Mucosa of descending colon (tissue), 3 donors: ENCODE measurements around the gene ALG1. TPM values are rescaled to one million over a fixed set of nuclear protein-coding genes. Genes with fewer than 3 reads are reported as not detected.
"Not testable (repeated sequence)": the region's sequence is repeated elsewhere in the genome, so short reads cannot be mapped to it uniquely, and the experiment has no call there.

Source experiments
- ATAC-seq: fragments of 200-7000 bp; cut with Tn5 transposase; one replicate; pipeline ENCODE4 v1.9.1; 2020; ENCODE audit warnings: mild to moderate bottlenecking, moderate library complexity
- DNase-seq, 3 donors: peaks; one replicate each; pipeline ENCODE4 v3.0.0-alpha.2; 2020
- H3K36me3 ChIP-seq: fragments of 200-600 bp; one replicate; pipeline ENCODE4 v1.8.0; 2021; ENCODE audit warnings: low read depth, mild to moderate bottlenecking
- H3K4me1 ChIP-seq: fragments of 200-600 bp; one replicate; pipeline ENCODE4 v1.8.0; 2021; ENCODE audit warnings: low read depth, mild to moderate bottlenecking
- H3K4me3 ChIP-seq: fragments of 200-600 bp; one replicate; pipeline ENCODE4 v1.8.0; 2021; ENCODE audit warnings: mild to moderate bottlenecking
- H3K9me3 ChIP-seq: fragments of 200-600 bp; one replicate; pipeline ENCODE4 v1.8.0; 2021; ENCODE audit warnings: mild to moderate bottlenecking
- CTCF ChIP-seq: fragments of 200-600 bp; IDR thresholded peaks from one replicate; pipeline ENCODE4 v1.8.0; 2022; ENCODE audit warnings: antibody characterized with exemption, mild to moderate bottlenecking
- intact Hi-C, 2 donors: fragments of 100-400 bp; cut with DNase I in 1 of 2; cut with micrococcal nuclease in 1 of 2; formaldehyde crosslinking; loops; one replicate each; pipeline versions ENCODE4 v1.11.0 to v1.11.1; 2022; cut with DNase I, micrococcal nuclease
- total RNA-seq, 3 donors: library from RNA; stranded (reverse); fragmentation: NEBNext Ultra II Directional in 2 of 3; extraction: Animal tissue kit (Norgen Biotek cat#: 25700) in 2 of 3; gene quantifications; one replicate each; pipeline versions ENCODE4 v1.2.1 to v1.2.4, GENCODE V29; 2021 to 2023
- donor health status: DM: no; HTN: no; CAD: no; lungs with moderate emphysema.
- donor health status: DM: no; HTN: no; CAD: no.
- donor health status: DM: no; HTN: yes; CAD: no.

ALG1 gene
- total RNA-seq, 3 donors from 2014 or later = 17.7 to 32.2 (median 29.0) TPM

- H3K4me3 ChIP-seq = no peak overlapping the region
- DNase-seq (no peak), ATAC-seq (no peak)
- intact Hi-C loops = no loop called here
- H3K9me3 ChIP-seq = no peaks in the 10 kb centered on the region
- no peaks in the 10 kb centered on the region for H3K36me3 ChIP-seq
- no peaks in the 10 kb centered on the region for H3K4me1 ChIP-seq
- no peak for TF ChIP-seq CTCF
These were observed 31.2 kb upstream of the ALG1 start for GRCh38 chr16:5040451-5040850.

- TF ChIP-seq CTCF = no peak
- DNase-seq = no peak
- no peaks in the 10 kb centered on the region for H3K9me3 ChIP-seq
- H3K4me1 ChIP-seq = no peaks in the 10 kb centered on the region
- H3K36me3 ChIP-seq = no peaks in the 10 kb centered on the region
- no peak for ATAC-seq
- no peak overlapping the region for H3K4me3 ChIP-seq
- intact Hi-C loops = no loop called here
These were observed 30.0 kb upstream of the ALG1 start for GRCh38 chr16:5041600-5042133.

- H3K36me3 ChIP-seq = no peaks in the 10 kb centered on the region
- no peak for ATAC-seq
- intact Hi-C loops = no loop called here
- no peaks in the 10 kb centered on the region for H3K4me1 ChIP-seq
- TF ChIP-seq CTCF = no peak
- no peaks in the 10 kb centered on the region for H3K9me3 ChIP-seq
- no peak for DNase-seq
- H3K4me3 ChIP-seq = no peak overlapping the region
These were observed 29.0 kb upstream of the ALG1 start for GRCh38 chr16:5042574-5043171.

GRCh38 chr16:5044011-5044540 lies 27.6 kb upstream of the ALG1 start:
- H3K4me3 ChIP-seq = no peak overlapping the region
- no peak for ATAC-seq
- no peak for DNase-seq
- H3K4me1 ChIP-seq = no peaks in the 10 kb centered on the region
- no peaks in the 10 kb centered on the region for H3K36me3 ChIP-seq
- H3K9me3 ChIP-seq = no peaks in the 10 kb centered on the region
- intact Hi-C loops = no loop called here
- no peak for TF ChIP-seq CTCF

- H3K4me3 ChIP-seq, H3K36me3 ChIP-seq, H3K4me1 ChIP-seq, H3K9me3 ChIP-seq, ATAC-seq, DNase-seq, intact Hi-C loops: not testable (repeated sequence)
These were observed 27.1 kb upstream of the ALG1 start for GRCh38 chr16:5044581-5044980.

GRCh38 chr16:5045499-5046115 lies 26.0 kb upstream of the ALG1 start:
- H3K9me3 ChIP-seq = no peaks in the 10 kb centered on the region
- no peak for ATAC-seq
- H3K4me1 ChIP-seq = no peaks in the 10 kb centered on the region
- intact Hi-C loops = no loop called here
- no peak overlapping the region for H3K4me3 ChIP-seq
- no peak for TF ChIP-seq CTCF
- DNase-seq = no peak
- H3K36me3 ChIP-seq = no peaks in the 10 kb centered on the region
